ENCODE data around the gene CC2D1A. TPM values are rescaled to one million over a fixed set of nuclear protein-coding genes. Genes with fewer than 3 reads are reported as not detected.
"Not testable (repeated sequence)": the region's sequence is repeated elsewhere in the genome, so short reads cannot be mapped to it uniquely, and the experiment has no call there.

Gene CC2D1A
- total RNA-seq, 1 donor from 2014 or later: 0.96 TPM

DNA sequence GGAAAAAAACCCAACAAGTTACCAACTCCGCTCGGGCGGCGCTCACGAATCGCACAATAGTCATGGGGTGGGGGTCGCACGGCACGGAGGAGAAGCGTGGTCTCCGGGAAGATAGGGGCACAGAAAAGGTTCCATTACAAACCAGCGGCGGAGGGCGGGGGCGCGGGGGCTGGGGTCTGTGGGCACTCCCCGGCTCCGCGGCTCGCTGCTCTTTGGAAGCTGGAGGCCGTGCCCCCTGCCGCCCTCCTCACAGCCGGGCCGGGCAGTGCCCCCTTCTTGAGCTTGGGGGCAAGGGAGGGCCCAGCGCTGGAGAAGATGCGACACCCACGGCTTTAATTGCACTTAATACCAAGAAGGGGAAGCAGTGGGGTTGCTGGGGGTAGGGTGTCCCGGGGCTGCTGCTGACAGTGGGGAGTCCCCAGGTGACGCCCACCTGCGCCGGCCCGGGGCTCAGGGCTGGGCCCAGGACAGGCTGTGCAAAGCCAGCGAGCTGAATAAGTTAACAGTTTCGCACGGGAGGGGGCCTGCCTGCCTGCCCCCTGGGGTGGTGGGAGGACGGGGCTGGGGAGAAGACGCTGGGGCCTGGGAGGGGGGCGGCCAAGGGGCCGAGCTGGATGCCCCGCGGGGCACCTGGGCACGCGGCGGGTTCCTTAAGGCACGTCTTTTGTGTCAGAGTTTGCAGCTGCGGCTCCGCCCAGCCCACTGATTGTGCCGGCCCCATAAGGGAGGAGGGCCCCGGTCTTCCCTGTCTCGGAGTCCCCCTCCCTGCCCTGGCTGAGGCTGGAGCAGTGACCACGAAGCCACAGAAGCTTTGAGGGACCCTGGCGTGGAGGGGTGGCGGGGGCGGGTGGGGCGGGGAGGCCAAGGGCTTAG, 56.1 kb downstream of the CC2D1A start:
- peak; percentile 47 for DNase-seq (ENCODE audit: low spot score)

DNA sequence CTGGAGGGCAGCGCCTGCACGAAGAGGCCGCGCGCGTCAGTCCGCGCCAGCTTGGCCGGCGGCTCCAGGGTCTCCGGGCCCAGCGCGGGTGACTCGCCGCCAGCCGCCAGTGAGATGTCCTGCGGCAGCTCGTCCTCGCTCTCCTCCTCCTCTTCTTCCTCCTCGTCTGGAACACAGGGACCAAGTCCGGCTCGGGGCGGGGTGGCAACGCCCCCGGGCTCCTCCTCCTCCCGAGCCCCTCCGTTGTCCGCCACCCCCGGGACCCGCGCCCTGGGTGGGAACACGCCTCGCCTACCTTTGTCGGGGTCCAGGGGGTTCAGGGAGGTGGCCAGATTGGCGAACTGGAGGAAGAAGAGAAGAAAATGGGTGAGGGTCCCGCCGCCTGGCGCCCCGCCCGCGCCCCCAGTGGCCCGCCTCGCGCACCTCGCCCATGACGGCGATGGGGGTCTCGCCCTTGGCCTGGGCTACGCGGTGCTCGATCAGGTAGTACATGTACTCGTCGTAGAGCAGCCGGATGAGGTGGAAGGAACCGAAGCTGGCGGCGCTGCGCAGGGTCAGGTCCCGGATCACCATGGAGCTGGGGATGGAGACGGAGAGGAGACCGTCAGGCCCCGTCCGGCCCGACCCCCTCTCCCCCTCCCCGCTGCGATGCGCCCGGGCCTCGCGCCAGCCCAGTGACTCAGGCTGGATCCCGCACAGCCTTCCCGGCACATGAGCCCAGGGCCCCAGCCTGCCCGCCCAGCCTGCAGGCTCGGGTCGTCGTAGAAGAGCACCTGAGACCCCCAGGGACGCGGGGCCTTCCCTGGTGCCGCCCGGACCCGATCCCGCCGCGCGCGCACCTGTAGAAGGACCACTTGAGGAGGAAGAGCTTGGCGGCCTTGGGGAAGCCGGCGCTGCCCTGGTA, 57.0 kb downstream of the CC2D1A start:
- peak; percentile 54 for DNase-seq (ENCODE audit: low spot score)

DNA sequence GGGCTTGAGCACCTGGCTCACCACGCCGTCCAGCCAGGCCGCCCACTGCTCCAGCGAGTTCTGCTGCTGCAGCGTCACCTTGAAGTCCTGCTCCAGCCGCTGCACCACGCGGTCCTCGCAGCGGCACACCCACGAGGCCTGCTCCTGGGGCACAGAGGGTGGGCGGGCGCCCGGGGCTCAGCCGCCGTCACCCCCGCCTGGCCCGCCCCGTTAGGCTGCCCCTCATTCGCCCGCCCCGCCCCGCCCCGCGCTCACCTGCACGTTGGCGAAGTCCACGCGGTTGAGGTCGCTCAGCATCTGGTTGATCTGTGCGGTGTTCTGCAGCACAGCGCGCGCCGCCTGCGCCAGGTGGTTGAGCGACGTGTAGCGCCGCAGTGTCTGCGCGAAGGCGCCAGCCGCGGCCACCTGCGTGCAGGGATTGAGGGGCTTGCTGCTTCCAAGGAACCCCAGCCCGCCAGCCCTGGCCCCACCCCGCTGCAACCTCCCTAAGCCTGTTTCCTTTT, 57.7 kb downstream of the CC2D1A start:
- DNase-seq (ENCODE audit: low spot score): no peak

DNA sequence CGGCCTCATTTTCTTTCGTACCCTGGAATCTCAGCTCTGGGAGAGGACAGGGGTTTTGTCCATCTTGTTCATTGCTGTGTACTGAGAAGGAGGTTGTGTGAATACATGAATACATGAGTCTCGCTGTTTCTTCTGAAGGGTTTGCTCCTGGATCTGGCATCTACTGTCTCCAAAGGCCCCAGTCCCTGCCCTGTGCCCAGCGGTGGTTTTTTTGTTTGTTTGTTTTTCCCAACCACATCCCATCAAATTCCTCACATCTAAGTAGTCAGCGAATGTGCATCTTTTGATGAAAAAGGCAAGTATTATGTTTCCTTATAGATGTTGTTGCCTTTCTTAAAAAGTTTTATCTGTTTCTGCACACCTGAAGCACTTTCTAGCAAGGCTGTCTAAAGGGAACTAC, 58.8 kb downstream of the CC2D1A start:
- DNase-seq (ENCODE audit: low spot score): no peak

DNA sequence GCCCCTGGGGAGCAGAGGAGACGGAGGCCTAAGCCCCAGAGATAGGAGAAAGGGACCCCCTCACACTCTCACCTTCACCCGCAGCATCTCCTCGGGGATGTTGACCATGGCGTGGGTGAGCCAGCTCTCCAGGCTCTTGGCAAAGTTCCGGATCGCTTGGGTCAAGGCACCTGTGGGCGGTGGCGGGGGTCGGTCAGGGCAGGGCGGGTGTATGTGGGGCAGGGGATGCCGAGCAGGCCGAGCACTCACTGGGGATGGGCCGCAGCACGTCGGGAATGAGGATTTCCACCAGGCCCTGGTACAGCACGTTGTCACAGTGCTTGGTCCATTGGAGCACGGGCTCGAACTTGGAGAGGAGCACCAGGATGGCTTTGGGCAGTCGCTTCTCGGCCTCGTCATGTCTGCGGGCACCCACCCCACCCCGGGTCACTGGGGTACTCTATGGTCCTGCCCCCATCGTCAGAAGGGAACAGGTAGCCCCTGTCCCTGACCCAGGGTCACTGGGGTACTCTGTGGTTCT, 59.4 kb downstream of the CC2D1A start:
- DNase-seq (ENCODE audit: low spot score): no peak

DNA sequence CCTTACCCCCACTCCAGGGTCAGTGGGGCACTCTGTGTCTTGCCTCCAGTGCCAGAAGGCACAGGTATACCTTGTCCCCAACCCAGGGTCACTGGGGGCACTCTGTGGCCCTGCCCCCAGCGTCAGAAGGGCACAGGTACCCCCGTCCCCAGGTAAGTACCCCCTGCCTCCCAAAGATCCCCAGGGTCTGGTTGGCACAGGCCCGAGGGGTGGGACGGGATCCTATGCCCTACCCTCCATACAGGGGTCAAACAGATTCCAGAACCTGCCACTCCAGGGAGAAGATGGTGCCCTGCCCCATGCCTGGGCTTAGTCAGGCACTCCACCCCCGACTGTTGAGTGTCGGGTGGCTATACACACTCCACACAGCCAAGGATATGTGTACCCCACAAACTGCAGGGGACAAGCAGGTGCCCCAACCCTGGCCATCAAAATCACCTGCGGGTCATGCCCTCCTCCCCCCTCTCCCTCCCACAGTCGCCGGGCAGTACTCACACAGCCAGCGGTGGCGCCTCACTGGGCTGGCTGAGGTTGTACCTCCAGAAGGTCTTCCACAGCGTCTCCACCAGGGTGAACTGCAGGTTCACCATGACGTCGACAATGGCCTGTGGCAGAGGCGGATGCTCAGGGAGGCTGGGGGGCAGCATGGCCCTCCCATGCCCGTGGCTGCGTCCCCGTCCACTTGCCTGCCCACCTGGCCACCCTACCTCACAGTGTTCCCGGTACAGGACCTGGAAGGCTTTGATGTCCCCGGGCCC, 60.1 kb downstream of the CC2D1A start:
- DNase-seq (ENCODE audit: low spot score): no peak

DNA sequence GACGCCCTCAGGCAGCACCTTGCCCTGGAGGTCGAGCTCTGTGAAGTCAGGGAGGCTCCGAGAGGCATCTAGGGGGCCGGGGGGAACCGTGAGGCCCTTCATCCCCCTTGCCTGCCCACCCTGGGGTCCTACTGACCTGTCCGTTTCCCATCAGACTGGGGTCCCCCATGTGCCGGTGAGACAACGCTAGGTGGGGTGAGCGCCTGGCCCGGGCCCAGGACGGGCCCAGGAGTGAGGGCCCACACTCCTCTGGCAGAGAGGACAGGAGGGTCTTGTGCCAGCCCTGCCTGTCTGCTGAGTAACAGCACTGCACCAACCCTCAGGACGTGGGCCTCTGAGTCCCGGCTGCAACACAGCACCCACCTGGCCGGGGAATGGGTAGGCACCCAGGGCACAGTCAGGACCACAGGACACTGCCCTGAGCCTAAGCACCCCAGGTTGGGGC, 60.7 kb downstream of the CC2D1A start:
- no peak for DNase-seq (ENCODE audit: low spot score)

DNA sequence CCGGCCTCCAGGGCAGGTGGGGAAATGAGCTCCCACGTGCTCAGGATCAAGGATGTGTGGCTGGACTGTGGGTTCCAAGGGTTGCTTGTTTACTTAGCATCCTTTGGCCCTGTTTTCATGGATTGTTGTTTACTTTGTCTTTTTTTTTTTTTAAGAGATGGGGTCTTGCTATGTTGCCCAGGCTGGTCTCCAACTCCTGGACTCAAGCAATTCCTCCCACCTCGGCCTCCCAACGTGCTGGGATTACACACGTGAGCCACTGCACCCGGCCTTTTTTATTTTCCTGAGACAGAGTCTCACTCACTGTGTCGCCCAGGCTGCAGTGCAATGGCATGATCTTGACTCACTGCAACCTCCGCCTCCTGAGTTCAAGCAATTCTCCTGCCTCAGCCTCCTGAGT, 61.2 kb downstream of the CC2D1A start:
- DNase-seq (ENCODE audit: low spot score): not testable (repeated sequence)

DNA sequence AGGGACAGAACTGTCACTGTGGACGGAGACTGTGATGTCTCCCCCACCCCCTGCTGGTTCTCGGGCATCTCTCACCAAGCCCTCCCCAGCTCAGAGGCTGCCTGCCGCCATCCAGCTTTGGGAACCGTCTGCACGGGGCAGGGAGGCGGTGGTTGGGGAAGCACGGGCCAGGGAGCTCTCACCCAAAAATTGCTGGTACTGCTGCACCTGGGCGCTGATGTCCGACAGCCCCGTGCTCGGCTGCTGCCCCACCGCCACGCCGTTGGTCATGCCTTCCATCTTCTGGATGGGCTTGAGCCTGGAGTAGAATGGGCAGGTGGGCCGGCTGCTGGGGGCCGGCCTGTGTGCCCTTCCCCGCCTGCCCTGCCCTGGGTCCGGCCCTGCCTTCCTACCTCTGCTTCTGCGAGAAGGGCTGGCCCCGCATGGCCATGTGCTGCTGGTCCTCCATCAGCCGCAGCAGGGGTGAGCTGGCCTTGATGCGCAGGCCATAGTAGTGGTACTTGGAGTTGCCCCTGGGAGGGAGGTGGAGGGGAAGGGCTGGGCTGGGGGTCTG, 62.5 kb downstream of the CC2D1A start:
- DNase-seq (ENCODE audit: low spot score): no peak

DNA sequence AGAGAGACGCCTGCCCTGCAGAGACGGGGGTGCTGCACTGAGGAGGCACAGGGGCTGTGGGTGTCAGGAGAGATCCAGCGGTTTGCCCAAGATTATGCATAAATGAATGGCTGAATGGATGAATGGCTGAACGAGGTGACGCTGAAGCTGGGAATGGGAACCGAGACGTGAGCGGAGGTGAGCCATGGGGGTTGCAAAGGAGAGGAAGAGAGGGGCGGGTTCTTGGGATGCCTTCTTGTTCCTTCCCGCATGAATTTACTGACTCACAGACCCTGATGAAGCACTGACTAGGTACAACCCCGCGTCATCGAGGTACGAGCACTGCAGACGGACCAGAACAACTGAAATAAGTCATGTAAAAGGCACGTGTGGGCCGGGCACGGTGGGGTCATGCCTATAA, 63.0 kb downstream of the CC2D1A start:
- DNase-seq (ENCODE audit: low spot score): no peak

DNA sequence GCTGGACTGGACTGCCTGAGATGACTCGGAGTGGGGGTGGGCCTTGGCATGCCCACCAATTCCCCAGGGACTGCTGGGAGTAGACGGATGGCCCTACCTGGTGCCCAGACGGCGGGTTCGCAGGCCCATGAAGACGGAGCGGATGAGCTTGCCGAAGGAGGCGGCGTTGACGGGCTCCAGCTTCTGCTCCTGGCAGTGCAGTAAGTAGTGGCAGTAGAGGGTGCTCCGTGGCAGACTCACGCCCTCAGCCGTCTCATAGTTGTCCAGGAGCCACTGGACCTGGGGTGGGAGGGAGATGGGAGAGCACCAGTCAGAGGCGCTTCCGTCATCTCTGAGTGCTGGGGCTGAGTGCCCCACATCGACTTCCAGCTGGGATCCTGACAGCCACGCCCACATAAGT, 63.9 kb downstream of the CC2D1A start:
- no peak for DNase-seq (ENCODE audit: low spot score)

DNA sequence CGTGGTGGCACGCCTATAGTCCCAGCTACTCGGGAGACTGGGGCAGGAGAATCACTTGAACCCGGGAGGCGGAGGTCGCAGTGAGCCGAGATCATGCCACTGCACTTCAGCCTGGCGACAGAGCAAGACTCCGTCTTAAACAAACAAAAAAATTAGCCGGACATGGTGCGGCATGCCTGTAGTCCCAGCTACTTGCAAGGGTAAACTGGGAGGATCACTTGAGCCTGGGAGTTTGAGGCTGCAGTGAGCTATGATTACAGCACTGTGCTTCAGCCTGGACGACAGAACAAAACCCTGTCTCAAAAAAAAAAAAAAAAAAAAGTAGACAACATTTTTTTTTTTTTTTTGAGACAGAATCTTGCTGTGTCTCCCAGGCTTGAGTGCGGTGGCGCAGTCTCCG, 65.9 kb downstream of the CC2D1A start:
- DNase-seq (ENCODE audit: low spot score): not testable (repeated sequence)

DNA sequence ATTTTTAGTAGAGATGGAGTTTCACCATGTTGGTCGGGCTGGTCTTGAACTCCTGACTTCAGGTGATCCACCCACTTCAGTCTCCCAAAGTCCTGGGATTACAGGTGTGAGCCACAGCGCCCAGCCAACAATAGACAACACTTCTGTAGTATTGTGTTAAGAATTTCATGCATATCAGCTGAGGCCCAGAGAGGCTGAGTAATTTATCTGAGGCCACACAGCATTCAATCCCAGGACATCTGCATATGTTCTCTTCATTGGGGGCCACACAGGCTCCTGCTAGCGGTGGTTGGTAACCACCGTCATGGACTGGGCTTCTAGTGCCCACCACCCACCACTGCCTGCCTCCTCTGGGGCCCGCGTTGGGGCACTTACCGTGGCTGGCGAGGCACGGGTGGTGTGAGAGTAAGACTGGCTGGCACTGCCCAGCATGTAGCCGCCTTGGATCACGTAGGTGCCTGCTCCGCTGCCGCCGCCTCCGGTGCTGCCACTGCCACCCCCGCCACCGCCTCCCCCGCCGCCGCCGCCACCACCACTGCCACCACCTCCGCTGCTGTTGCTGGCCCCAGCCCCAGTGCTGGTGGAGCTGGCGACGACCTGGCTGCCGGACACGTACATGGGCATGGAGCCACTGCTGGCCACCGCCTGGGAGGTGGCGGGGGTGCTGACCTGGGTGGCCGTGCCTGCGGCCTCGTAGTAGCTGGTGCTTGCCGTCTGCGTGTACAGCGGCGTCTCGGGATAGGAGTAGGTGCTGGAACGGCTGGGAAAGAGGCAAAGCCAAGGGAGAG, 66.6 kb downstream of the CC2D1A start:
- no peak for DNase-seq (ENCODE audit: low spot score)

DNA sequence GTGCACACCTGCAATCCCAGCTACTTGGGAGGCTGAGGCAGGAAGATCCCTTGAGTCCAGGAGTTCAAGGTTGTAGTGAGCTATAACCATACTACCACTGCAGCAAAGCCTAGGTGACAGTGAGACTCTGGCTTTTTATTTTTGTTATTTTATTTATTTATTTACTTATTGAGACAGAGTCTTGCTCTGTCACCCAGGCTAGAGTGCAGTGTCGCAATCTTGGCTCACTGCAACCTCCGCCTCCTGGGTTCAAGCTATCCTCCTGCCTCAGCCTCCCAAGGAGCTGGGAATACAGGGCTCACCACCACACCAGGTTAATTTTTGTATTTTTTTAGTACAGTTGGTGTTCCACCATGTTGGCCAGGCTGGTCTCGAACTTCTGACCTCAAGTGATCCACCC, 67.5 kb downstream of the CC2D1A start:
- not testable (repeated sequence) for DNase-seq (ENCODE audit: low spot score)

DNA sequence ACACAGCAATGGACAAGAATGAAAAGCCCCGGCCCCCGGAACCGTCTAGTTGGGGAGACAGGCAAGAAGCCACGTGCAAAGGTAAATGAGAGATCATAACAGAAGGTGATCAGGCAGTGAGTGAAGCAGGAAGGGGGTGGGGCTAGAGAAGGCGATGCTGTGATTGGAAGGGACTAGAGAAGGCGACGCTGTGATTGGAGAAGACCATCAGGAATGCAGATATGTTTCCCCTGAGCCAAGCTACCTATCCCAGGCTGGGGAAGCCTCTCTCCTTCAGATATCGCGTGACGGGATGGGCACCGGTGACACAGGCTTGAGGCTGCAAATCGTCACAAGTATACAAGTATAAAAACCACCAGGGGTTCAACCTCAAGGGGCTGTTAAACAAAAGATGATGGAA, 68.1 kb downstream of the CC2D1A start:
- DNase-seq (ENCODE audit: low spot score): peak; percentile 42

DNA sequence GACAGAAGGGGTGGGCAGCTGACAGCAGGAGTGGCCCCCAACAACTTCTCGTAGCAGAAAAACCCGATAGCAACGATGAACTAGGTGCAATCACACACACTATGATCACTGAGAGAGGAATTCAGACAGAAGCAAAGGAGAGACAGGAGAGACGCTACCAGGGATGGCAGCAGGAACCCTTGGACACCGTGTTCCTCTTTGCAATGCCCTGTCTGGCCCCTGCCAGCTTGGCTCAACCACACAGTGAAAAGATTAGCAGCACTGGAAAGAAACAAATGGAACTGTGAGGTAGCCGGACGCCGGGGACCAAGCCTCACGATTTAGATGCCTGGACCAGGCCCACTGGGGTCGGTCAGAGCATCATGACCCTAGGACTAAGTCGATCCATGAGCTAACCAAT, 69.9 kb downstream of the CC2D1A start:
- no peak for DNase-seq (ENCODE audit: low spot score)

DNA sequence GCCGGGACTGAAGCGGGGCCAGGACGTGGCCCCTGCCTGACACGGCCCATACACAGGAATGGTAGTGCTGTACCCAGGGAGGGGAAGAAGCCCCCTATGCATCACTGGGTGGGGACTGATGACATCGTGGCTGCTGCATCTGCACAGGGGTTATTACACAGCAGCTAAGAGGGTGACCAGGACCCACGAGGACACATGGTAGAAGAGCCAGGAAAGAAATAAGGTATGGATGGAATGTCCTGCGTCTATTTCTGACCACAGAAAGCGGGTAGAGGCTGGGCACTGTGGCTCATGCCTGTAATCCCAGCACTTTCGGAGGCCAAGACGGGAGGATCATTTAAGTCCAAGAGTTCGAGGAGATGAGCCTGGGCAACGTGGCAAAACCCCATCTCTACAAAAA, 70.4 kb downstream of the CC2D1A start:
- no peak for DNase-seq (ENCODE audit: low spot score)

DNA sequence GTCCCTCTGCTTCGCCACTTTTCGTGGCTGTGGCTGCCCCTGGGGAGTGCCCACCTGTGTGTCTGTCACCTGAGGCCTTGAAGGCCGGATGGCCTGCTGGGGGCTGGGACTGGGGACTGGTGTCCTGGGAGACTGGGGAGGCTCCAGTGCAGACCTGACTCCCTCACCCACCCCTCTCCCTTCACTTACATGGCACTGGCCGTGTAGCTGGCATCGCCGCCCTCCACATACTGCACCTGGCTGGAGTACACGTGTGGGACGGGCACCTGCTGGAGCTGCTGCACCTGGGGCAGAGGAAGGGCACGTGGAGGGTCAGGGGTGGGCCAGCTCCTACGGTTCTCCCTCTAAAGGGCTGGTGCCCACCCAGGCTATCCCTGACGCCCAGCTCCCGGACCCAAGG, 71.8 kb downstream of the CC2D1A start:
- DNase-seq (ENCODE audit: low spot score): no peak

DNA sequence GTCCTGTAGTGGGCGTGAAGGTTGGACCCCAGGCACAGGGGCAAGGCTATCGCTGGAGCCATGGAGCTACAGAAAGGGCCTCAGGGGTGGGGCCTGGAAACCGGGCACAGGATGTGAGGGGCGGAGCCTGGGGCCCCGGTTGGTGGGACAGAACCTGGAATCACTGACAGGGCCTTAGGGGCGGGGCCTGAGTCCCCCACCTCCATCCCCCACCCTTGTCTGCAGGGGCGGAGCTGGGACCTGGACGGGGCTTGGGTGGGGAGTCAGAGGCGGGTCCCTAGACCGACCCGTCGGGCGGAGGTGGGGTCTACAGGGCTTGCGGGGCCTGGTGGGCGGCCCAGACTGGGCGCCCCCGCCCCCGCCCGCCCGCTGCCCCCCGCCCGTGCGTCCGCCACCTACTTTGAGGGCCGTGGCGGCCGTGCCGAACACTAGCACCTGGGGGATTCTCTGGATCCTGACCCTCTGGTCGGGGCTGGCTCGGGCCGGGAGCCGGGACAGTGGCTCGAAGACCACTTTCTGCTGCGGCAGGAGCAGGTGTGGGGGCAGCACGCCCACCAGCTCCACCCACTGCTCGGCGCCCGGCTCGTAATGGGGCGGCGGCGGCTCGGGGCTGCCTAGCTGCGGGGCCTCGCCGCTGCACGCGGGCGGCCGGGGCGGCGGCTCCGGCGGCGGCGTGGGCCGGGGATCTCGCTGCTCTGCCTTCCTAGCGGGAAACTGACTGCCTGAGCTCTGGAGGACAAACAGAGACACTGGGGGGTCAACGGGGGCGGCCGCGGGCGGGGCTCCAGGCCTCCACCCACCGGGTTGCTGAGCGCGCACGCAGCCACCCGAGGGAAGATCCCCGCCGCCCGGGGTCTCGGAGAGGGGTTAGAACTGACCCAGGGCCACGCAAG, 72.6 kb downstream of the CC2D1A start:
- peak; percentile 94 for DNase-seq (ENCODE audit: low spot score)

All from umbilical cord (tissue), 2 donors.